HepG2 (cell line): ENCODE results near the gene TEX14. TPM values are rescaled to one million over a fixed set of nuclear protein-coding genes. Genes with fewer than 3 reads are reported as not detected.

Source experiments
- ATRX ChIP-seq: sonication (generic); formaldehyde crosslinking; IDR thresholded peaks from 2 replicates; pipeline ENCODE4 v1.4.0; 2020; ENCODE audit warnings: missing genetic modification reagents, borderline replicate concordance
- BRCA1 ChIP-seq: sonication (generic); formaldehyde crosslinking; IDR thresholded peaks from 2 replicates; pipeline ENCODE4 v1.4.0; 2020; ENCODE audit warnings: missing genetic modification reagents
- DNMT1 ChIP-seq: sonication (generic); formaldehyde crosslinking; IDR thresholded peaks from 2 replicates; pipeline ENCODE4 v1.5.1; 2020; ENCODE audit warnings: mild to moderate bottlenecking, missing genetic modification reagents
- GFI1 ChIP-seq: sonication (generic); formaldehyde crosslinking; IDR thresholded peaks from 2 replicates; pipeline ENCODE4 v1.5.0; 2020; ENCODE audit warnings: missing genetic modification reagents, mild to moderate bottlenecking, borderline replicate concordance
- HES4 ChIP-seq: sonication (generic); formaldehyde crosslinking; IDR thresholded peaks from 2 replicates; pipeline ENCODE4 v1.9.0; 2021; ENCODE audit warnings: mild to moderate bottlenecking, missing genetic modification reagents, borderline replicate concordance
- IKZF1 ChIP-seq: fragments of 450-650 bp; IDR thresholded peaks from 2 replicates; pipeline ENCODE4 v1.7.1; 2016
- IRF2 ChIP-seq: IDR thresholded peaks from 2 replicates; pipeline ENCODE4 v1.6.1; 2018; ENCODE audit warnings: missing genetic modification reagents, missing compliant biosample characterization
- JDP2 ChIP-seq: sonication (generic); formaldehyde crosslinking; IDR thresholded peaks from 2 replicates; pipeline ENCODE4 v1.8.1; 2022; ENCODE audit warnings: missing genetic modification reagents, borderline replicate concordance
- SETDB1 ChIP-seq: sonication (generic); formaldehyde crosslinking; IDR thresholded peaks from 2 replicates; pipeline ENCODE4 v1.5.1; 2020; ENCODE audit warnings: missing genetic modification reagents, mild to moderate bottlenecking, borderline replicate concordance
- SMC3 ChIP-seq: IDR thresholded peaks from 2 replicates; pipeline ENCODE4 v1.6.1; 2011; ENCODE audit warnings: low read length, improper control_type of control experiment
- TARDBP ChIP-seq: sonication (generic); formaldehyde crosslinking; IDR thresholded peaks from 2 replicates; pipeline ENCODE4 v1.8.0; 2022; ENCODE audit warnings: mild to moderate bottlenecking, missing genetic modification reagents
- TBP ChIP-seq: sonication (generic); formaldehyde crosslinking; IDR thresholded peaks from 2 replicates; pipeline ENCODE4 v1.5.0; 2020; ENCODE audit warnings: missing genetic modification reagents
- TP53 ChIP-seq: sonication (generic); formaldehyde crosslinking; conservative IDR thresholded peaks from 2 replicates; pipeline ENCODE4 v1.4.0; 2020; ENCODE audit warnings: missing genetic modification reagents
- U2AF2 ChIP-seq: fragments of 200-400 bp; formaldehyde crosslinking; IDR thresholded peaks from 2 replicates; pipeline ENCODE4 v1.6.1; 2017; ENCODE audit warnings: low read depth, mild to moderate bottlenecking, low read length
- ZFP90 ChIP-seq: sonication (generic); formaldehyde crosslinking; IDR thresholded peaks from 2 replicates; pipeline ENCODE4 v1.8.0; 2022; ENCODE audit warnings: missing genetic modification reagents, mild to moderate bottlenecking, inconsistent platforms, borderline replicate concordance
- ZNF138 ChIP-seq: sonication (generic); formaldehyde crosslinking; IDR thresholded peaks from 2 replicates; pipeline ENCODE4 v1.5.0; 2020; ENCODE audit warnings: mild to moderate bottlenecking, low read depth, missing genetic modification reagents
- ZNF180 ChIP-seq: sonication (generic); formaldehyde crosslinking; IDR thresholded peaks from 2 replicates; pipeline ENCODE4 v1.4.0; 2020; ENCODE audit warnings: low read depth, missing genetic modification reagents, borderline replicate concordance
- ZNF232 ChIP-seq: sonication (generic); formaldehyde crosslinking; IDR thresholded peaks from 2 replicates; pipeline ENCODE4 v1.4.0; 2020; ENCODE audit warnings: missing genetic modification reagents, borderline replicate concordance
- ZNF383 ChIP-seq: sonication (generic); formaldehyde crosslinking; IDR thresholded peaks from 2 replicates; pipeline ENCODE4 v1.4.0; 2020; ENCODE audit warnings: missing genetic modification reagents, mild to moderate bottlenecking, borderline replicate concordance
- ZNF646 ChIP-seq: sonication (generic); formaldehyde crosslinking; IDR thresholded peaks from 2 replicates; pipeline ENCODE4 v1.9.0; 2021; ENCODE audit warnings: mild to moderate bottlenecking, missing genetic modification reagents
- ZNF800 ChIP-seq: sonication (generic); formaldehyde crosslinking; IDR thresholded peaks from 2 replicates; pipeline ENCODE4 v1.4.0; 2020; ENCODE audit warnings: missing genetic modification reagents
- polyA plus RNA-seq, 8 experiments: library from polyadenylated mRNA; depleted of rRNA in 3 of 8; stranded (reverse) in 7 of 8; unstranded in 1 of 8; fragments of >200 nt; fragmentation: Illumina TruSeq in 4 of 8; extraction: Trizol in 4 of 8; gene quantifications; 2 replicates each; pipeline versions ENCODE4 v1.2.1 to v1.2.3, GENCODE V29; 2011 to 2016; ENCODE audit warnings: low read depth in 4 of 8, missing spikeins in 1 of 8, mixed read lengths in 1 of 8; ENCODE audit not compliant: insufficient read depth in 1 of 8
- total RNA-seq, 5 experiments: library from RNA; depleted of rRNA; stranded (reverse); fragments of >200 nt; fragmentation: Illumina TruSeq; extraction: Trizol; gene quantifications; 2 replicates each; pipeline ENCODE4 v1.2.3, GENCODE V29; 2016; ENCODE audit warnings: low read depth in 1 of 5

TEX14 gene
- total and polyA plus RNA-seq, 2 of the 13 experiments (the other 11 are each of a cell fraction or from before 2014, with no cell fraction given), result 0.04 to 0.07 TPM

GRCh38 chr17:58692239-58693055 lies 602 bp upstream of the TEX14 start, which contains the start of gene RAD51C (continued):
- peak; percentile 56; the same call in 1 of the 2 replicates for TF ChIP-seq ZNF646 (CRISPR knock-in tag)
- TF ChIP-seq SMC3, result no peak
- TF ChIP-seq BRCA1 (CRISPR knock-in tag), result no peak; the same call in 1 of the 2 replicates
- no peak for TF ChIP-seq DNMT1 (CRISPR knock-in tag)
- no peak for TF ChIP-seq GFI1 (CRISPR knock-in tag)
- TF ChIP-seq ZNF138 (CRISPR knock-in tag), result no peak
- no peak; the same call in 1 of the 2 replicates for TF ChIP-seq JDP2 (CRISPR knock-in tag)
- peak; percentile 79 for TF ChIP-seq IRF2 (CRISPR knock-in tag)
- TF ChIP-seq SETDB1 (CRISPR knock-in tag), result 0 out of 2 replicates have a peak, but pooled peaks have one; percentile 55
- TF ChIP-seq ZFP90, result peak; percentile 96
- TF ChIP-seq U2AF2, result no peak
- peak; percentile 97 for TF ChIP-seq ZNF232
- TF ChIP-seq ZNF383 (CRISPR knock-in tag), result peak; percentile 90; the same call in 1 of the 2 replicates
- no peak; the same call in 1 of the 2 replicates for TF ChIP-seq ZNF180 (CRISPR knock-in tag)
- TF ChIP-seq ZNF800 (CRISPR knock-in tag), result peak; percentile 94
- TF ChIP-seq HES4 (CRISPR knock-in tag), result no peak; the same call in 1 of the 2 replicates
- TF ChIP-seq ATRX, result no peak
- no peak for TF ChIP-seq IKZF1
- TF ChIP-seq TP53 (CRISPR knock-in tag), result peak; percentile 88; the same call in 1 of the 2 replicates
- TF ChIP-seq TARDBP, result peak; percentile 69; the same call in 1 of the 2 replicates
- TF ChIP-seq TBP (CRISPR knock-in tag), result no peak
